ENCODE results near the gene BST1. TPM values are rescaled to one million over a fixed set of nuclear protein-coding genes. Genes with fewer than 3 reads are reported as not detected.

Gene BST1
- total RNA-seq, 1 donor from 2014 or later = 0.45 TPM

DNA sequence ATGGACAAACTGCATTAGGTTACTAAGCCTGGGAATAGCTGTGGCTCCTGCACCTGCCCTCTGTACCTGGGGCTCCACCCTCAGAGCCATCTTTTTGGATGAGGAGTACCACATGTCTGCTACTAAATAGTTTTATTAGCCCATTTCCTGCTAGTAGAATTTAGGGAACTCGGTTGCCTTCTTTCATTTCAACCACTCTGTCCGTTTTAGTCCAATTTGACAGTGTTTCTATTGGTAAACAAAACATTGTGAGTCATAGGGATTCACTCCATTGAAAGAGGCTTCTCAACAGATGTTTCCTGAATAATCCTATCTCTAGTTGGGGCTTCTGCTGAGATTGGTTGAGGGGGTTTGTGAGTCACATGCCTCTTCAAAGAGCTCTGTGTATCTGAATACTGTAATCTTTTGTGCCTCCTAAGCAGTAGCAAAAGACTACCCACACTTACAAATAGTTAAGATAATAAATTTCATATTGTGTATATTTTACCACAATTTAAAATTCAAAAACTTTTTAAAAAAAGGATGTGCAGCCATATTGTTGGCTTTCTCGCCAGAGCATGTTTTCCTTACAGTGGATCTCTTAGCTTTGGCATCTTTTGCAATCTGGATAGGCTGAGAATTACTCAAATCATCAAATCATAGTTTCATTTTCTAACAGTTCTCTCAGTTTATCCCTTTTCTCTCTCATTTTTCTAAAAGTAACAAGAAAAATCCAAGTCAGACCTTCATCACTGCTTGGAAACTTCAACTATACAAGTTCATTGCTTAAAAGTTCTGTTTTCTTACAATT lies 11.3 kb upstream of the BST1 start:
- Mint-ChIP-seq H3K36me3 (peaks cover 21% of the 10 kb centered on the region), H3K27me3 (ENCODE audit: insufficient read depth, low read depth) (no peaks in the 10 kb centered on the region), H3K4me3 (no peak overlapping the region), H3K4me1 (peaks cover 19% of the 10 kb centered on the region), H3K27ac (no peak overlapping the region), H3K9me3 (peaks cover 4% of the 10 kb centered on the region)
- no peaks in the 10 kb centered on the region for H3K79me2 ChIP-seq (ENCODE audit: low read depth)
- TF ChIP-seq, protein P1, sequence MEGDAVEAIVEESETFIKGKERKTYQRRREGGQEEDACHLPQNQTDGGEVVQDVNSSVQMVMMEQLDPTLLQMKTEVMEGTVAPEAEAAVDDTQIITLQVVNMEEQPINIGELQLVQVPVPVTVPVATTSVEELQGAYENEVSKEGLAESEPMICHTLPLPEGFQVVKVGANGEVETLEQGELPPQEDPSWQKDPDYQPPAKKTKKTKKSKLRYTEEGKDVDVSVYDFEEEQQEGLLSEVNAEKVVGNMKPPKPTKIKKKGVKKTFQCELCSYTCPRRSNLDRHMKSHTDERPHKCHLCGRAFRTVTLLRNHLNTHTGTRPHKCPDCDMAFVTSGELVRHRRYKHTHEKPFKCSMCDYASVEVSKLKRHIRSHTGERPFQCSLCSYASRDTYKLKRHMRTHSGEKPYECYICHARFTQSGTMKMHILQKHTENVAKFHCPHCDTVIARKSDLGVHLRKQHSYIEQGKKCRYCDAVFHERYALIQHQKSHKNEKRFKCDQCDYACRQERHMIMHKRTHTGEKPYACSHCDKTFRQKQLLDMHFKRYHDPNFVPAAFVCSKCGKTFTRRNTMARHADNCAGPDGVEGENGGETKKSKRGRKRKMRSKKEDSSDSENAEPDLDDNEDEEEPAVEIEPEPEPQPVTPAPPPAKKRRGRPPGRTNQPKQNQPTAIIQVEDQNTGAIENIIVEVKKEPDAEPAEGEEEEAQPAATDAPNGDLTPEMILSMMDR (IDR thresholded peaks at IDR 0.05) = no peak
- no peak for TF ChIP-seq EZH2phosphoT487 (IDR thresholded peaks at IDR 0.05)
- TF ChIP-seq EZH2 (IDR thresholded peaks at IDR 0.05) = no peak
- DNase-seq (ENCODE audit: low spot score) = peak; percentile 23
- peak overlapping the region; percentile 74 for H3K27ac ChIP-seq
- H4K20me1 ChIP-seq (ENCODE audit: low read depth) = no peaks in the 10 kb centered on the region
- H3K9me3 ChIP-seq (ENCODE audit: low read depth) = no peaks in the 10 kb centered on the region
- H3F3A ChIP-seq (ENCODE audit: low read depth) = peaks cover 39% of the 10 kb centered on the region
- no peak overlapping the region for H2AFZ ChIP-seq (replicated peaks)
- peak overlapping the region; percentile 43 for H3K4me2 ChIP-seq
- no peak overlapping the region for H3K4me3 ChIP-seq
- H3K4me1 ChIP-seq = peaks cover 73% of the 10 kb centered on the region
- no peaks in the 10 kb centered on the region for H3K36me3 ChIP-seq
- H3K27me3 ChIP-seq = no peaks in the 10 kb centered on the region
- H3K9ac ChIP-seq = no peak overlapping the region

DNA sequence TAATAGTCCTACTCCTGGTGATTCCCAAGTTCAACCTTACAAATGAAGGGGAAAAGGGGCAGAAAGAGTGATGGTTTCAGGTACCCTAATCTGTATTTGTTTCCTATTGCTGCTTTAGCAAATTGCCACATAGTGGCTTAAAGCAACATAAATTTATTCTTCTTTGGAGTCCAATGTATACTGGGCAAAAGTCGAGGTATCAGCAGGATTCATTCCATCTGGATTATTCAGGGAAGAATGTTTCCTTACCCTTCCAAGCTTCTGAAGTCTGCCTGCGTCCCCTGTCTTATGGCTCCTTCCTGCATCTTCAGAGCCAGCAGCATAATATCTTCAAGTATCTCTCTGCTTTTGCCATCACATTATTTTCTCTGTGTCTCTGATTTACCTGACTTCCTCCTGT lies 10.3 kb upstream of the BST1 start:
- no peaks in the 10 kb centered on the region for H3K27me3 ChIP-seq
- H3K9me3 ChIP-seq (ENCODE audit: low read depth) = no peaks in the 10 kb centered on the region
- Mint-ChIP-seq H3K36me3 (peaks cover 11% of the 10 kb centered on the region), H3K4me3 (no peak overlapping the region), H3K27ac (no peak overlapping the region), H3K4me1 (peaks cover 19% of the 10 kb centered on the region), H3K9me3 (peaks cover 4% of the 10 kb centered on the region), H3K27me3 (ENCODE audit: insufficient read depth, low read depth) (no peaks in the 10 kb centered on the region)
- H4K20me1 ChIP-seq (ENCODE audit: low read depth) = no peaks in the 10 kb centered on the region
- H3K9ac ChIP-seq = no peak overlapping the region
- no peaks in the 10 kb centered on the region for H3K36me3 ChIP-seq
- TF ChIP-seq EZH2phosphoT487 (IDR thresholded peaks at IDR 0.05) = no peak
- TF ChIP-seq, protein P1 (IDR thresholded peaks at IDR 0.05) = no peak
- no peak for TF ChIP-seq EZH2 (IDR thresholded peaks at IDR 0.05)
- no peak overlapping the region for H2AFZ ChIP-seq (replicated peaks)
- no peaks in the 10 kb centered on the region for H3K79me2 ChIP-seq (ENCODE audit: low read depth)
- H3K4me1 ChIP-seq = peaks cover 73% of the 10 kb centered on the region
- no peak overlapping the region for H3K27ac ChIP-seq
- H3F3A ChIP-seq (ENCODE audit: low read depth) = peaks cover 39% of the 10 kb centered on the region
- H3K4me3 ChIP-seq = no peak overlapping the region
- DNase-seq (ENCODE audit: low spot score) = no peak
- H3K4me2 ChIP-seq = no peak overlapping the region

DNA sequence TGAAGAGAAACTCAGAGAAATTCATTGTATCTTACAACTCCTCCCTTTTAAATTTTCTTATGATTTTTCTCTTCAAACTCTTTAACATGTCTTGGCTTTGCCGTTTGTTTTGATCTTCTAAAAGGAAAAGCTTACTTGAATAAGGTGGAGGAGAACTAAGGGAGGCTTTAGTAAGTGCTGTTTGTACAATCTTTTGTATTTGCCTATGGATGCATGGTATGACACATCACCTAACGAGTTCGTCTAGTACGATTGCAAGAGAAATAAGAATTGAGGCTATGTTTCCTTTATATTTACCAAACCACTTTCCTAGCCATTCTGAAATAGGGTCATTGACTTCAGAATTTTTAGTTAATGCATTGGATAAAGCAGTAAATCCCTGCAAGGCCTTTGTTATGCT lies 8.4 kb upstream of the BST1 start:
- Mint-ChIP-seq H3K27ac (no peak overlapping the region), H3K27me3 (ENCODE audit: insufficient read depth, low read depth) (no peaks in the 10 kb centered on the region), H3K36me3 (peaks cover 7% of the 10 kb centered on the region), H3K4me3 (no peak overlapping the region), H3K9me3 (peaks cover 6% of the 10 kb centered on the region), H3K4me1 (peaks cover 19% of the 10 kb centered on the region)
- Histone ChIP-seq H4K20me1 (ENCODE audit: low read depth) (no peaks in the 10 kb centered on the region), H3F3A (ENCODE audit: low read depth) (peaks cover 39% of the 10 kb centered on the region), H3K4me3 (no peak overlapping the region), H3K27ac (peak overlapping the region; percentile 48), H3K4me2 (peak overlapping the region; percentile 65), H3K36me3 (no peaks in the 10 kb centered on the region), H3K9me3 (ENCODE audit: low read depth) (no peaks in the 10 kb centered on the region), H3K79me2 (ENCODE audit: low read depth) (no peaks in the 10 kb centered on the region), H3K9ac (no peak overlapping the region), H3K27me3 (no peaks in the 10 kb centered on the region), H3K4me1 (peaks cover 67% of the 10 kb centered on the region), H2AFZ (replicated peaks) (no peak overlapping the region)
- no peak for TF ChIP-seq EZH2 (IDR thresholded peaks at IDR 0.05)
- TF ChIP-seq, protein P1 (IDR thresholded peaks at IDR 0.05) = no peak
- no peak for TF ChIP-seq EZH2phosphoT487 (IDR thresholded peaks at IDR 0.05)
- DNase-seq (ENCODE audit: low spot score) = no peak

Data from neural progenitor cell (in vitro differentiated cells).